Neutrophil (primary cell): Measurements from ENCODE around the gene ITPK1.
A peak's percentile ranks its signal among the peaks of the same experiment; 100 is the strongest.

ENCODE experiments used
- H3K27ac ChIP-seq: fragments of 200-600 bp; sonication (generic); 2 replicates; pipeline ENCODE4 v1.5.1; 2016; ENCODE audit warnings: mild to moderate bottlenecking, moderate library complexity
- H3K27me3 ChIP-seq: fragments of 200-600 bp; sonication (generic); 2 replicates; pipeline ENCODE4 v1.6.0; 2016; ENCODE audit warnings: mild to moderate bottlenecking
- H3K36me3 ChIP-seq: fragments of 200-600 bp; sonication (generic); 2 replicates; pipeline ENCODE4 v1.5.1; 2017
- H3K4me1 ChIP-seq, 2 experiments: fragments of 200-600 bp in 1 of 2; sonication (generic) in 1 of 2; 1 replicate in 1 of 2; 2 replicates in 1 of 2; pipeline versions ENCODE4 v1.5.1 to v1.6.1; 2013 to 2016; ENCODE audit warnings: low read depth in 1 of 2, low read length in 1 of 2, mild to moderate bottlenecking in 1 of 2, moderate library complexity in 1 of 2; ENCODE audit not compliant: control insufficient read depth in 1 of 2, insufficient read depth in 1 of 2
- H3K4me3 ChIP-seq, 2 experiments: fragments of 200-600 bp in 1 of 2; sonication (generic) in 1 of 2; 1 replicate in 1 of 2; 2 replicates in 1 of 2; pipeline ENCODE4 v1.5.1; 2013 to 2016; ENCODE audit warnings: low read depth in 1 of 2, low read length in 1 of 2, mild to moderate bottlenecking in 1 of 2, moderate library complexity in 1 of 2
- H3K9me3 ChIP-seq: fragments of 200-600 bp; sonication (generic); 2 replicates; pipeline ENCODE4 v1.5.1; 2016
- TF ChIP-seq, protein P1 (sequence below): fragments of 200-600 bp; sonication (generic); IDR thresholded peaks from 2 replicates; pipeline ENCODE4 v1.5.1; 2016; ENCODE audit warnings: antibody characterized with exemption

ITPK1 gene

DNA sequence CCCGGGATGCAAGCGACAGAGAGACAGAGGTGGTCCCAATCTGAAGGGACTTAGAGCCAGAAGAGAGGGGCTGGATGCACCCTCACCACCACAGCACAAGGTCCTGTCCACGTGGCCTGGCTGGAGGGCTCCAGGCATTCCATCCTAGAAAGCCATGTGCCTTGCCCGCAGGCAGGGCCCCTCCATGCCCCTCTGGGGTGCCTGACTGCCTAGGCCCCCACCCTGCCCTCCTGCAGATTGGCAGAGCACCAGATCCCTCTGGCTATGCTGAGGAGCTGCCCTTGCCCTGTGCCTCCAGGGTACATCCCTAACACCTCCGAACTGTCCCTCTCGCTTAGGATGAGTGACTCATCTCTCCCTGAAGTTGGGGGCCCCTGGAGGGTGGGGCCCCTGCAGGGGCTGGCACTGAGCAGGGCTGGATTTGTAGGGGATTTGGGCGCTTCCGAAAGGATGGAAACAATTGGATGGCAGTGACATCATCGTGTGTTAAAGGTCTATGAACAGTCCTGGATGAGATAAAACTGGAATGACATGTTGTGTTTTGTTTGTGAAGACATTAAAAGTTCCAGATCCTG is 141.8 kb downstream of the ITPK1 start:
- peaks cover 30% of the 10 kb centered on the region for H3K36me3 ChIP-seq
- H3K9me3 ChIP-seq = no peaks in the 10 kb centered on the region
- H3K4me1 ChIP-seq = no peaks in the 10 kb centered on the region
- TF ChIP-seq, protein P1, sequence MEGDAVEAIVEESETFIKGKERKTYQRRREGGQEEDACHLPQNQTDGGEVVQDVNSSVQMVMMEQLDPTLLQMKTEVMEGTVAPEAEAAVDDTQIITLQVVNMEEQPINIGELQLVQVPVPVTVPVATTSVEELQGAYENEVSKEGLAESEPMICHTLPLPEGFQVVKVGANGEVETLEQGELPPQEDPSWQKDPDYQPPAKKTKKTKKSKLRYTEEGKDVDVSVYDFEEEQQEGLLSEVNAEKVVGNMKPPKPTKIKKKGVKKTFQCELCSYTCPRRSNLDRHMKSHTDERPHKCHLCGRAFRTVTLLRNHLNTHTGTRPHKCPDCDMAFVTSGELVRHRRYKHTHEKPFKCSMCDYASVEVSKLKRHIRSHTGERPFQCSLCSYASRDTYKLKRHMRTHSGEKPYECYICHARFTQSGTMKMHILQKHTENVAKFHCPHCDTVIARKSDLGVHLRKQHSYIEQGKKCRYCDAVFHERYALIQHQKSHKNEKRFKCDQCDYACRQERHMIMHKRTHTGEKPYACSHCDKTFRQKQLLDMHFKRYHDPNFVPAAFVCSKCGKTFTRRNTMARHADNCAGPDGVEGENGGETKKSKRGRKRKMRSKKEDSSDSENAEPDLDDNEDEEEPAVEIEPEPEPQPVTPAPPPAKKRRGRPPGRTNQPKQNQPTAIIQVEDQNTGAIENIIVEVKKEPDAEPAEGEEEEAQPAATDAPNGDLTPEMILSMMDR = no peak
- H3K27ac ChIP-seq = no peak overlapping the region
- H3K27me3 ChIP-seq = no peaks in the 10 kb centered on the region
- H3K4me3 ChIP-seq = no peak overlapping the region

DNA sequence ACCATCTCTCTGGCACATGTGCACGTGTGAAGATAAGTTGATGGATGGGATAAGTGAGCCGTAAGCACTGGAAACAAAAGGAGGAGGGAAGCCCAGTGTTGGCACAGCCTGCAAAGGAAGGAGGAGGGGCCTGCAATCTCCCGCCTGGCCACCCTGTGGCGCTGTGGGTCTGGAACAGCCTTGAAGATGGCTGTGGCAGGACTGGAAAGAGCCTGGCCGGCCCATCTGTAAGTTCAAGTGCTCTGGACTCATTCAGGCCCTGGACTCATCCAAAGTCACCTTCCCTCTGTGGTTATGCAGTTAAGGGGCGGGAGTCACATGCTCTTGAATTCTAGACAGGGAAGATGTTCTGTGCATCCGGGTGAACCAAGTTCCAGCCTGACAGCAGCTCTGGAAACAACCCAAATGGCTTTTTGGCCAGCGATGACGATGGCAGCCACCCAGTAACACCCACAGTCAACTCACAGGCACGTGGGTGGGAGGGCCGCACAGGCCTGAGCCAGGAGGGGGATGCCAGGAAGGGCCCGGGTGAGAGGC is 142.4 kb downstream of the ITPK1 start:
- no peaks in the 10 kb centered on the region for H3K27me3 ChIP-seq
- H3K4me3 ChIP-seq = no peak overlapping the region
- H3K9me3 ChIP-seq = no peaks in the 10 kb centered on the region
- TF ChIP-seq, protein P1 = peak; percentile 55
- peaks cover 30% of the 10 kb centered on the region for H3K36me3 ChIP-seq
- H3K4me1 ChIP-seq = no peaks in the 10 kb centered on the region
- H3K27ac ChIP-seq = no peak overlapping the region

DNA sequence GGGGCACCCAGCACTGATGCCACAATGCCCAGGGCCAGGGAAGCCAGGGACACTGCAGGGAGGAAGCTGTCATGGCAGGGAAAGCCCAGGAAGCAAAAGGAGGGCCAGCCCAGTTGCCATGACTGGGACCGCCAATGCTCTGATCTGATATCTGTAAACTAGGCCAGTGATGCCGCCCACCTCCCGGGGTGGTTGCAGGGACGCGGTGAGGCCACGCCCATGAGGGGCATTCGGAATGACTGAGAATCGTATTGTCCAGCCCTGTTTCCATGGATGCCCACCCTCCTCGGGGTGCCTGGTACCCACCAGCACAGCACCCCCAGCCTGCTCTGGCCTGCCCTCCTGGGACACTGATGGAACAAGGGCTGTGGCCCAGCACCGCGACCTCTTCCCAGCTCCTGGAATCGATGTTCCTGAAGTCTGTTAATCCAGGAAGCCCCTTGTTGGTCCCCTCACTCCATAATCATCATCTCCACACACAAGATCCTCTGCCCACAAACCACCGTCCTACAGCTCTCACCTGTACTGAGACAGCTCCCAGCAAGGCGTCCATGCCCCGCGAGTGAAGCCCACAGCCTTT is 144.0 kb downstream of the ITPK1 start:
- Histone ChIP-seq H3K4me1 (no peaks in the 10 kb centered on the region), H3K27ac (no peak overlapping the region), H3K4me3 (no peak overlapping the region), H3K36me3 (peaks cover 22% of the 10 kb centered on the region), H3K9me3 (no peaks in the 10 kb centered on the region), H3K27me3 (no peaks in the 10 kb centered on the region)
- TF ChIP-seq, protein P1 = no peak

DNA sequence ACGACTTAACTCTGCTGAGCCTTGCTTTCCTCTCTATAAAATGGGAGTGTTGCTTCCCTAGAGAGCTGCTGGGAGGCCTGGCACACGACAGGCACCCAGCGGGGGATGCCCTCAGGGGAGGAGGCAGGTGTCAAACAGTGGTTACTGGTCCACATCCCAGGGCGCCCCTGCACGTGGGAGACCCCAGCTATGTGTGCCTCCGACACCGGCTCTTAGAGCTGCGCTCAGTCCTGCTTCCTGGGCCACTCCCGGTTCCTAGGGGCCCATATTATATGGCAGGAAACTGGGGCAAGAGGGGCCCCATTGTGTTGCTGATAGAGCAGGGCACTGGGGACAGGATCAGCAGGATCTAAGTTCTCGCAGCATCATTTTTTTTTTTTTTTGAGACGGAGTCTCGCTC is 145.5 kb downstream of the ITPK1 start:
- H3K36me3 ChIP-seq = peaks cover 16% of the 10 kb centered on the region

DNA sequence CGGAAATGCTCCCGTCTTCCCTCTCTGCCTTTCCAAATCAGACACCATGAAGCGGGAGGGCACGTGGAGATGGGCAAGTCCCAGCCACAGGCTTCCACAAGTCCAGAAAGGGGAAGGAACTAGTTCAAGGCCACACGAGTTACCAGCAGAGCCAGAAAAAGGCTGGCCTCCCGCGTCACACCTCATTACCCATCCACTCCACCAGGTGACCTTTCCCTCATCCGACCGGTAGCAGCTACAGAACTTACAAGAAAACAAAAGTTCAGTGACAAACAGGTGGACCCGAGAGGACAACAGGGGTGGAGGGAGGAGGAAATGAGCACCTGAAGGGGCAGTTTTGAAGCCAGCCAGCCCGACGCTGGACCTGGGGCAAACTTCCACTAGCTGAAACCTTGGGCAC is 145.9 kb downstream of the ITPK1 start:
- no peak overlapping the region for H3K4me3 ChIP-seq
- H3K9me3 ChIP-seq = no peaks in the 10 kb centered on the region
- no peaks in the 10 kb centered on the region for H3K27me3 ChIP-seq
- no peaks in the 10 kb centered on the region for H3K4me1 ChIP-seq
- no peak overlapping the region for H3K27ac ChIP-seq
- TF ChIP-seq, protein P1 = no peak
- H3K36me3 ChIP-seq = peaks cover 15% of the 10 kb centered on the region

More for the DNA sequence above, 145.5 kb downstream of the ITPK1 start:
- no peaks in the 10 kb centered on the region for H3K4me1 ChIP-seq
- H3K9me3 ChIP-seq = no peaks in the 10 kb centered on the region
- H3K4me3 ChIP-seq = no peak overlapping the region
- no peak overlapping the region for H3K27ac ChIP-seq
- TF ChIP-seq, protein P1 = no peak
- no peaks in the 10 kb centered on the region for H3K27me3 ChIP-seq
